Measurements from ENCODE around the gene SNX30.

- no peak for TF ChIP-seq CTCF (conservative IDR thresholded peaks at IDR 0.05; ENCODE audit: low read depth, low read length)
- TF ChIP-seq EZH2phosphoT487 (IDR thresholded peaks at IDR 0.05; ENCODE audit: borderline replicate concordance, low read length) = no peak
- no peak for TF ChIP-seq EZH2 (IDR thresholded peaks at IDR 0.05; ENCODE audit: low read length, unreplicated experiment)
Measured at GRCh38 chr9:112849363-112849922, 98.9 kb downstream of the SNX30 start.
